G401.6 (cell line): Measurements from ENCODE around the gene CSTF2T.

Experiments
- FAIRE-seq: peaks from 2 replicates; lab custom pipeline; 2012; peaks lifted over from hg19 to GRCh38; lab: Jason Lieb, UNC

CSTF2T gene, protein sequence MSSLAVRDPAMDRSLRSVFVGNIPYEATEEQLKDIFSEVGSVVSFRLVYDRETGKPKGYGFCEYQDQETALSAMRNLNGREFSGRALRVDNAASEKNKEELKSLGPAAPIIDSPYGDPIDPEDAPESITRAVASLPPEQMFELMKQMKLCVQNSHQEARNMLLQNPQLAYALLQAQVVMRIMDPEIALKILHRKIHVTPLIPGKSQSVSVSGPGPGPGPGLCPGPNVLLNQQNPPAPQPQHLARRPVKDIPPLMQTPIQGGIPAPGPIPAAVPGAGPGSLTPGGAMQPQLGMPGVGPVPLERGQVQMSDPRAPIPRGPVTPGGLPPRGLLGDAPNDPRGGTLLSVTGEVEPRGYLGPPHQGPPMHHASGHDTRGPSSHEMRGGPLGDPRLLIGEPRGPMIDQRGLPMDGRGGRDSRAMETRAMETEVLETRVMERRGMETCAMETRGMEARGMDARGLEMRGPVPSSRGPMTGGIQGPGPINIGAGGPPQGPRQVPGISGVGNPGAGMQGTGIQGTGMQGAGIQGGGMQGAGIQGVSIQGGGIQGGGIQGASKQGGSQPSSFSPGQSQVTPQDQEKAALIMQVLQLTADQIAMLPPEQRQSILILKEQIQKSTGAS

DNA sequence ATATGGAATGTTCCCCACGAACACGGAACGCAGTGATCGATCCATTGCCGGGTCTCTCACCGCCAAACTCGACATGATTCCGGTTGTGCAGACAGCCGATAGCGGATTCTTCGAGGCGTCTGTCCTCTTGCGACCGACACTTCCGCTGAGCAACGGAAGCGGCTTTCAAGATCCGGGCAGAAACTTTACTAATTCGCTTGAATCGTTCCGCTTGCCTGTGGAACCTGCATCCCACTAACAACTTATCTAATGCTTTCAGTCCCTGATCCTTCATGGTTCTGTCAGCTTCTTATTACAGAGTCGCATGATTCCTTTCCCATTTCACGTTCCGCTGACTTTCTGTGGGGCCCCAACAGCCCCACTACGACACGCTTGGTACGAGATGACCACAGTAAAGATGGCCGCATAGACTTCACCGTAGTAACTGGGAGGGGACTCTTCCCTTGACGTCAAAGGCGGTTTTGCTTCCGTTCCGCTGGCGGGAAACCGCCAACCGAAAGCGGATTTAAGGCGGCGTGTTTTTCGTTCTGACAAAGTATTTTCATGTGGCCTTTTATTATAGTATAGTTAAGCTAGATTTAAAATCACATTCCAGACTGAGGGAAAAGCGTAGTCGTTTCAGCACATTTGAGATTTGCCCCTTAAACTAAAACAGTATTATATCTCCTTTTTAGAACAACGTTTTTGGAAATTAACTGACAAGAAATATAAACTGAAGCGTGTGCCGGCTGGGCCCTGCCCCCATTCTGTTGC lies at the start of gene CSTF2T:
TSS of gene CSTF2T (minus strand) at position 121 of the 753 bp plus-strand sequence. CDS start at position 75, 46 bp downstream.
- peak; percentile 95 for FAIRE-seq

DNA sequence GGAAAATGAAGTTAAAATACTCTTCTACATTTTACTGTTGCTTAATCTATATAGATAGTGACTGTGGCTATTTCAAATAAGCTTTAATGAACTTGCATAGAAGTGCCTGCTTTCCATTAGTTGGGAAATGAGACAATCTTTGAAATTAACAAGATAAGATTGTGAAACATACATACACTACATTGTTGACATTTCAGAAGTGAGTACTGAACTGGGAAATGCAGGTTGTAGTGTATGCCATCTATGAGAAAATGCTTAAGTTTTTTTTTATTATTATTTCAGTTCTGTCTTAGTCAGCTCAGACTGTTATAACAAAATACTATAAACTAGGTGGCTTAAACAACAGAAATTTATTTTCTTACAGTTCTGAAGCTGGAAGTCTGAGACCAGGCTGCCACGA lies 49.6 kb upstream of the CSTF2T start:
- no peak for FAIRE-seq

DNA sequence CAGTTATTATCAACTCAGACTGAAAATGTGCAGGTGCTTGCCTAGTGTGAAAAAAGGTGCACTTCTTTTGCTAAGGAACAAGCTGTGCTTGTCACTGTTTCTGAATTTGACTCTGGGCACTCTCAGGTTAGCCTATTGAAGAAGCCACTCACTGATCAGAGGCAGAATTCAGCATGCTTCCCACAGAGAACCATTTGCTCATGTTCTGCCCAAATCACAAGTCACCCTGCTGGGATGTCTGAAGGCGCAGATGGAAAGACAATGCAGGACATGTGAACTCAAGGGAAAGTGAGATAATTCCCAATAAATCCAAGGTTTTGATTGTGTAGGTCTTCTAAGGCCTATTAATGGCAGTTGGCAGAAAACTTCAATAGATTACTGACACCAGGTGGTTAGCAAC lies 47.8 kb upstream of the CSTF2T start:
- no peak for FAIRE-seq

DNA sequence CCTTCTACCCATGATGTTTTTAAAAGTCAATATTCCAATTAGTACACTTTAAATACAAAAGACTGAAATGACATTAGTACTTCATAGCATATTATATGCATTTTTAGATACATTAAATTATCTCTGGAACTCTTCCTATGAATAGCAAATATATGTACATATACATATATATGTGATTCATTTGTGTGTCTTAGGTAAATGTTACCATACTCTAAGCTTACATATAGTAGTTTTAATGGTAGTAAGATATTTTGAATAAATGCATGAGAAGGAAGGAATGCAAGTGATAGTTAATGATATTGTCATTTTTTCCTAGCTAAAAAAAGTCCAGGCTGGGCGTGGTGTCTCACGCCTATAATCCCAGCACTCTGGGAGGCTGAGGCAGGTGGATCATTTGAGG lies 46.0 kb upstream of the CSTF2T start:
- FAIRE-seq = no peak

DNA sequence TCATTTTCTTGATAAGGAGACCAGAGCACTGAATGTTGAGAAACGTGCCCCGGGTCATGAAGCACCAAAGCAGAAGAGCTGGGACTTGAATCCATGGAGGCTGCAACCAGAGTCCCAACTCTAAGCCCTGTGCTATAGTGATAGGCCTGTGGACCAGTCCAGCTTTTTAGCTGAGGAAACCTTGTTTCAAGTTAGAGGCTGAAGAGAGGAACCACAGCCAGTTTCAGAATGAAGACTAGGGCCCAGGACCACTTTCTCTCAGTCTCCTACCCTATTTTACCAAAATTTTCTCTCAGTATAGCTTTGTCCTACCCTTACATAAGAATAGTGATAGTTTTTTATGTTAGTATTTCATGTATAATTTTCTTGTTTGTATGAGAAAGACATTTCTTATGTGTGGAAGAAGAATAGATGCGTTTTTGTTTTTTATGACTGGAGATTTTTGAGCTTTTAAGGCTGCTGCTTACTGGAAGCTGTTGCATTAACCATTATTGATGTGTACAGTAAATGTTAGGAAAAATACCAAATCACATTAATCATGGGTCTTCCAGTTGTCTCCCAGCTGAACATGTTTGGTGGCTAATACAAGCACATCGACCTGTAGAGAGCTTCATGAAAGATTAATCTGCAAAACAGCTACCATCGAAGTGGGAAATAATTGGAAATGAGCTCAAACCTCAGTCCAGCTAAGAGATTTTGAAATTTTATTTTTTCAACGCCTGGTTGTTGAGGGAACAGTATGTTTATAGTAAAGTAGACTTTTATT lies 45.0 kb upstream of the CSTF2T start:
- no peak for FAIRE-seq

DNA sequence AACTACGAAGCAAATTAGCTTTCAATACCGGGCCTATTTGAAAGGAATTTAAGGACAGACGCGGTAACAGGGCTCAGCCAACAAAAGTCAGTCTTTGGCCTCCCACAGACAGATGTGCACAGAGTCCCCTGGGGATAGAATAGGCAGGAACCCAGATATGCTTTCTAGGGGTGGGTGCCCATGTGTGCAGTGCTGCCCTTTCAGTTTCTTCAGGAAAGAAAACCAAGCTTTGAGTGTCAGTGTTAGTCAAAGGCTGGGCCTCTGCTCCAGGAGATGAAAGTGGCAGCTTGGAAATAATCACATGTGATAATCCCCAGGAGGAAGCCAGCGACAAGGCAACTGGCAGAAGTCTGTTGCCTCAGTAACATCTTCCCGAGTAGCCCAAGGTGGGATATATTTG lies 43.8 kb upstream of the CSTF2T start:
- FAIRE-seq = no peak

DNA sequence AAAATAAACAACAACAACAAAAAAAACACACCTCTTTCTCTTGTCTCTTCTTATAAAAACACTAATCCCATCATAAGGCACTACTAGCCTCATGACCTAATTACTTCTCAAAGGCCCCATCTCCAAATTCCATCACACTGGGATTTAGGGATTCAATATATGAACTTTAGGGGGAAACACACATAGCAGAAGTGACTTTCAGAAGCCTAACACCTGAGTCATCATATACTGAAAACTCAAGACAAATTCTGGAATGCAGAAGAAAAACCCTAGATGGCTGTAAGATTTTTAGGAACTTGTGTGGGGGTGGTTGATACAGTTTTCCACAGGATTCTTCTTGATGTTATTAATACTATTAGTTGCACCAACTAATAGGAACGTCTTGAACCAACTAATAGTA lies 33.7 kb upstream of the CSTF2T start:
- no peak for FAIRE-seq

DNA sequence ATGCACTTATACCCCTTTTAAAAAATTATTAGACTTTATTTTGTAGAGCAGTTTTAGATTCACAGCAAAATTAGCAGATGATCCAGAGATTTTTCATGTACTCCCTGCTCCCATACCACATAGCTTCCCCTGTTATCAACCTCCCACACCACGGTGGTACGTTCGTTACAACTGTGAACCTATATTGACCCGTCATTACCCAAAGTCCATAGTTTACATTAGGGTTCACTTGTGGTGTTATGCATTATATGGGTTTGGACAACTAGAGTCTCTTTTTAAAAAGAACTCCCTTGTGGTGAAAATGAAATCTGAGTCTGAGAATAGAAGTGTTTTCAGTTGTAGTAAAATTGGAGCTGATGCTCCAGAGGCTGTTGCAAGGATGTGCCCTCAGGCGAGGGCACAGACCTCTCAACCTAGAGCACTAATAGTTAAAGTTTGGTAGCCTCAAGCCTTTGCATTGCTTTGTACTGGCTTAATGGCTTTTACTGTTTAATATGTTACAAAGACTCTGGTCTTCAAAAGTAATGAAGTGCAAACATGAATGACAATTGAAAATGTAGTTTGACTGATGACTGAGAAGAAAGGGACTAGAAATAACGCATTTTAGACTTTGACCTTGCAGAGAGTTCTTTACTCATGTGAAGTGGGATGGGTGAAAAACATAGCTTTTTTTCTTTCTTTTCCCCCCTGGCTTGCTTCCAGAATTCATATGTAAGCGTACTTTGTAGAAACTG lies 30.6 kb upstream of the CSTF2T start:
- FAIRE-seq = no peak

DNA sequence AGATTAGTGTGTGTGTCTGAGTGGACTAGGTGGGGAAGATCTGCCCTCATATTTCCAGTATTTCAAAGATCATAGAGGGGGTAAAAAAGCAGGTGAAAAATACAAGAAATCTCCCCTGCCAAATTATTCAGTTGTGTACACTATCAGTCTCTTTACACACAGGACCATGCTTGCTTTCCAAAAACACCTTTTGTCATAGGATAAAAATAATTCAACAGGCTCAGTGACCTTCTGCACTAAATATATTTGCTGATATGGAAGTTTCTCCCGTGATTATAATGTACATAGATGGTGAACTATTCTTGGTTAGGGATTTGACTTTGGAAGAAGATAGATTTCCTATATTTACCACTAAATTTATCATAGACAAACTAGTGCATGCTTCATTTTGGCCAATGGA lies 24.6 kb upstream of the CSTF2T start:
- FAIRE-seq = no peak

DNA sequence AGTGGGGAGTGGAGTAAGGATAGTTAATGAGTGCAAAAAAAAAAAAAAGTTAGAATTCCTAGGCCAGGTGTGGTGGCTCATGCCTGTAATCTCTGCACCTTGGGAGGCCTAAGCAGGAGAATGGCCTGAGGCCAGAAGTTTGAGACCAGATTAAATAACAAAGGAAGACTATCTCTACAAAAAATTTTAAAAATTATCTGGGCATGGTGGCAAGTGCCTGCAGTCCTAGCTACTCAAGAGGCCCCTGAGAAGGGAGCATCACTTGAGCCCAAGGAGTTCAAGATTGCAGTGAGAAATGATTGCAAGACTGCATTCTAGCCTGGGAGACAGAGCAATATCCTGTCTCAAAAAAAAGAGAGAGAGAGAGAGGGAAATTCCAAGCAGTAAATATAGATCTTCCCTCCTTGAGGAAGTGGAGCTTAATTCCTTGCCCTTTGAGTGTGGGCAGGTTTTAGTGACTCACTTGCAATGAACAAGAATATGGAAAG lies 19.5 kb upstream of the CSTF2T start:
- no peak for FAIRE-seq

DNA sequence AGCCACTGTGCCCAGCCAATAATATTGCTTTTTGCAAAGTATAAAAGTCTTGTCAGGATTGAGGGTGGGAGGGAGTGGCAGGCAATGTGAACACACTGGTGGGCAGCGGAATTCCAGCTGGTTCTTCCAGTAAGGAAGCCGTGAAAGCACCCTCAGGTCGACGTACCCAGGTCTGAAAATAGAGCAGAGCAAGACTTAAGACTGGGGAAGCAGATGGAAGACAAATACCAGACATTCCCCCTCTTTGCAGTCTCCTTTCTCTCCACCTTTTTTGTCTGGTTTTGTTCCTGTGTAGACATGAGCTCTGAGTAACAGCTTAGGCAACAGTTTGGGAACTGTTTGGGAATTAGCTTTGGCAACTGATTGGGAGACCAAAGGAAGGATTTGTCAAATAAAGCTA lies 17.6 kb upstream of the CSTF2T start:
- no peak for FAIRE-seq

DNA sequence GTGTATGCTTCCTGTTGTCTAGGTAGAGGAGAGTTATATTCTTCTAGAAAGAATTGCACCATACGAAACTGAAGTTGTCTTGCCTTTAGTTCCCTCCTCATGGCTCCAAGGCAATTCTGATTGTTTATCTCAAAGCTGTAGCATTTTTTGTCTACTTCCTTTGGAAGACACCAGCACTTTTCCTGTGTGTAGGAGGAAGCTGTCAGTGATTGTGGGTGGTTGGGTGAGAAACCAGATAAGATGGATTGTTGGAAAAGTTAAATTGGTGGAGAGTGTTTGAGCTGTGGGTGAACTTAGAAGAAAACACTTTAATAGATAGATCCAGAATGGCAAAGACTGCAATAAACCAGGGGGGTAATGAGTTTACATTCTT lies 12.1 kb upstream of the CSTF2T start:
- FAIRE-seq = no peak

DNA sequence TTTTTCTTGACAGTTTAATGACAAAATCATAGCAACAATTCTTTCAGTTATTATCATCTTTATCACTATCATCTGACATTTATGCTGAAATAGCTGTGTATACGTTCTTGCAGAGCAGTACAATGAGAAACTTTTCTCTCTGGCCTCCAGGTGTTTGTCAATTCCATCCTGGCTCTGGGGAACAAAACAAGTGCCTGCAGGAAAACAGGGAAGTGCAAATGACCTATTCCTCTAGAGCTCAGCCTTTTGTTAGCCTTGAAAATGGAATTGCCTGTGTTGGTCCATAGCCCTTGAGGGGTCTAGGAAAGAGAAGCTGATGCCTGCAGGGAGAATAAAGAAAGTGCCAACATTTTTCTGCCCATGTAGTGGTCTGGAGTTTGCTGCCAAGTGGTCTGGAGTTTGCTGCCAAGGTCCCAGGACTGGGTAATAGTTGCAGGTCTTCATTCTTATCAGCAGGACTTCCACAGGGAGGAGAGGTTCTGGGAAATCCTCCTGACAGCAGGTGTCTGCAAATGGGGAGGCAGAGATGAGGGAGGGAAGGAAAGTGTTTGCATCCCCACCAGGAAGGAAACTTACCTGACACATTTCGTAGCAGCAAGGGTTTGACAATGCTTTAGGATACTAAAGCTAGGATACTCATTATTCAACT lies 10.1 kb upstream of the CSTF2T start:
- FAIRE-seq = no peak

DNA sequence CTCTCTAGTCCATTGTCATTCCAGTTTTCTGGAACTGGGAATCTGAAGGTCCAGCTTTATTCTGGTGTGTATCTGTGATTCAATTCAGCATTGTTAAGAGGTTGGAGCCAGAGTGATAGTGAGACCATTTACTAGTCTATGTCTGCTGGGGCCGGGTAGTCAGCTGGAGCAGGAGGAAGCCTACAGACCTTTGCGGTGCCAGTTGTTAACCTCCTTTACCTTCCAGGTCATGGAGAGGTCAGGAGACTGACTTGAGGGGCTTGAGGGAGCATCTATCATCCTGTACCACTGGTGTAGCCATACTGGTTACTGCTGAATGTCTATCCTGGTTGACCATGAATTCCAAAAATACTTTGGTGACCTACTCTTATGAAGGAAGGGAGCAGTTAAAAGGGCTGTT lies 9.2 kb upstream of the CSTF2T start:
- FAIRE-seq = no peak

DNA sequence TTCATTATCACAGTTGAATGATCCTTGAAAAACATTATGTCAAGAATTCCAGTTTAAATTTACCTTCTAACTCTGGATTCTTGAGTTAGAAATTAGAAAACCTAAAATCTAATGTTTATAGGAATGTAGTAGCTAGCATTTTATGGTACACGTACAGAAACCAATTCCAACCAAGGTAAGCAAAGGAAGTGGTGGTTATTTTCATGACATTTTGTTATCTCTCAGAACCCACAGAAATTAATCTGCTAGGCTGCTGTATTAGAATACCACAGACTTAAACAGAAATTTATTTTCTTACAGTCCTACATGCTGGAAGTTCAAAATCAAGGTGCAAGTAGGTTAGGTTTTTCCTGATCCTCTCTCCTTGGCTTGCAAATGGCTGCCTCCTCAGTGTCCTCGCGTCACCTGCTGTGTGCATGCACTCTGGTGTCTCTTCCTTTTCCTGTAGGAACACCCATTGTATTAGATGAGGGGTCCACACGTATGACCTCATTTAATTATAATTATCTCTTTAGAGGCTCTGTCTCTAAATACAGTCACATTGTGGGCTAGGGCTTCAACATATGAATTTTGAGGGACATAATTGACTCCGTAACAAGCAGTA lies 8.5 kb upstream of the CSTF2T start:
- no peak for FAIRE-seq

DNA sequence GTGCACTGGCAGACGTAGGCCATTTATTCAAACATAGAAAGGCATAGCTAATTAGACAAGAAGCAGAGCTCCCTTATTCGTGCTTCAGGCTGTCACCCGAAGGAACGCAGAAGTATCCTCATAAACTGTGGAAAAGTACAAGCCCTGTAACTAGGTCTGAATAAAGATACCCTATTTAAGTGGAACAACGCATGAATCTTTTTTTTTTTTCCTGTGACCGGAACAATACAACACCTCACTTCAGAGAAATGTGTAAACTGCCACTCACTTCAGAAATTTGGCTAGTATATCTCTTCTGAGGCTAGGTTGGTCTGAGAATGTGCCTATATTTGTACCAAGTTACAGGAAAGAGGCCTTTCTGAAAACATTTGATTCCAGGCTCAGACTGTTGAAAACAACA lies 8.0 kb upstream of the CSTF2T start:
- FAIRE-seq = no peak

DNA sequence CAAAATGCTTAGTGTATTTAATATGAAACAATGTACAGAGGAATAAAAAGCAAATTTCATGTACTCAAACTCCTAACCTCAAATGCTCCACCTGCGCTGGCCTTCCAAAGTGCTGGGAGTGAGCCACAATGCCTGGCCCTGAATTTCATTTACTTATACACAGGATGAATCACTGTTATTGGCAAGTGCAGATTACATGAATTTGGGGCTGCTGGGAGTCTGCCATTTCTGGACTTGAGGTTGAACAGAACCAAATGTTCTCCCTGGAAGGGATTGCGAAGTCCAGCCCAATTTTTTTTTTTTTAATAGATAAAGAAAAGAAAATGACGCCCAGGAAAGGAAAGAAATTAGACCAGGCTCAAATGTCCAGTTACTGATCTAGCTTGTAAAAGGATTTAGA lies 6.8 kb upstream of the CSTF2T start:
- FAIRE-seq = no peak

DNA sequence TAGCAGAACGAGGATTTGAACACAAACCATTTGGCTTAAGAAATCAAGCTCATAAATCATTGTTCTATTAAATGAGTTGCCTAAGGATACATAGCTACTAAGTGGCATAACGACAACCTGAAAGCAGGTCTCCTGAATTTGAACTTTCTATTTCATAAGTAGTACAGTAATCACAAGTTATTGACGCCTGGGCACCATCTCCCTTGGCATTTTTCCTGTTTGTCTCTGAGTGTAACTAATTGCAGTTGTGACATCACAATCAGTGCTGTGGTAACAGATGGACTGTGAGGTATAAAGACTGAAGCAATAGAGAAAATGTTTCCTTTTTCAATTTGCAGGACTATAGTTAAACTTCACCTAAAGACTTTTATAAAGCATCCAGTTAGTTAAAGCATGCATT lies 6.4 kb upstream of the CSTF2T start:
- FAIRE-seq = no peak

DNA sequence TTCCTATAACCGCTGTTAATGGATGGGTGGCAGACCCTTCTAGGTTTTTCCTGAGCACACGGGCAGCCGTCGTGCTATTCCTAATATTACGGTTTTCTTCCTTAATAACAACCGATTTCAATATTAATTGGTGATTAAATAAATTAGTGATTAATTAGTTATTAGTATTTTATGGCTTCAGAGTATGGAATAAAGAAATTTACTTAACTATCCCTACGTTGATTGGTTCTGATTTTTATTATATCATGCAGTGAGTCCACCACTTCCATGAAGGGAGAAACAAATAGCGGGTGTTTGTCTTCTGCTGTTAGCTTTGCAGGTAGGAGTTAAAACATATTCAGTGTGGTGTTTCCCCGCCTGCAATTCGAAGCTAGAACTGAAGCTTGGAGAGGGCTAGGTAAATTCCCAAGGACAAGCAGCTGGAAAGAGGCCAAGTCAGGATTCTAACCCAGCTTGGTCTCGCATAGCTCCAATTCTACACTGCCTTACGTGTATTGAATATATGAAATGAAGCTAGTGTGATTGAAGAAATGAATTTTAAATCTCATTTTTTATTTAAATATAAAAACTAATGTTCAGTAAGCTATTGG lies 928 bp upstream of the CSTF2T start:
- no peak for FAIRE-seq

DNA sequence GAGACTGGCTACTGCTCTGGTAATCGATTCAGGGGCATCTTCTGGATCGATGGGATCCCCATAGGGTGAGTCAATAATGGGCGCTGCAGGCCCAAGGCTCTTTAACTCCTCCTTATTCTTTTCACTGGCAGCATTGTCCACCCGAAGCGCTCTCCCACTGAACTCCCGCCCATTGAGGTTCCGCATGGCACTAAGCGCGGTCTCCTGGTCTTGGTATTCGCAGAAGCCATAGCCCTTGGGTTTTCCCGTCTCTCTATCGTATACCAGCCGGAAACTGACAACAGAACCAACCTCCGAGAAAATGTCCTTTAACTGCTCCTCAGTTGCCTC lies 285 bp downstream of the CSTF2T start:
- FAIRE-seq = no peak
